Measurements from ENCODE around the gene CIRBP.

The CIRBP gene

DNA sequence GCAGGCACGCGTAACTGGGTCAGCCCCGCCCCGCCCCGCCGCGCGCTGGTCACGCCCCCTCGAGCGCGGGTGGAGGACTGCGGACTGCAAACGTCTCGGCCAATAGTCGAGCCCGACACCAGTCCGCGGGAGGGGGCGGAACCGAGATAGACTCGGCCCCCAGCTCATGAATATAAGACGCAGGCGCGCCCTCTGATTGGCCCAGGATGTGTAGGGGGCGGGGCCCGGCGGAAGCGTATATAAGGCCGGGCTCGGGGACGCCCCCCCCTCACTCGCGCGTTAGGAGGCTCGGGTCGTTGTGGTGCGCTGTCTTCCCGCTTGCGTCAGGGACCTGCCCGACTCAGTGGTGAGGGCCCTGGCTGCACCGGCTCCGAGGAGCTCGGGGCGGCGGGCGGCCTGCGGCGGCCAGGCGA is at the start of gene CIRBP:
Gene CIRBP (plus strand): TSS at position 268 of the 413 bp plus-strand sequence. CDS start 1,602 bp downstream, outside the sequence.
- ChIA-PET CTCF (interaction anchor here (0.6 to 18.0 kb wide), 8 partner anchors 10 to 1245 kb away, joined by 3 to 491 read pairs (median 4); partner anchors contain the start of genes ATP5F1D and CBARP), POLR2A (interaction anchor here (0.6 to 4.0 kb wide), 30 partner anchors 10 to 1207 kb away, joined by 3 to 65 read pairs (median 4); partner anchors contain the start of genes ATP5F1D, CNN2 and GADD45B)
- peak; percentile 98 for DNase-seq (ENCODE audit: extremely low spot score)
- TF ChIP-seq CTCF (IDR thresholded peaks at IDR 0.05; ENCODE audit: control extremely low read depth, extremely low read depth, low read depth, missing control alignments): no peak

DNA sequence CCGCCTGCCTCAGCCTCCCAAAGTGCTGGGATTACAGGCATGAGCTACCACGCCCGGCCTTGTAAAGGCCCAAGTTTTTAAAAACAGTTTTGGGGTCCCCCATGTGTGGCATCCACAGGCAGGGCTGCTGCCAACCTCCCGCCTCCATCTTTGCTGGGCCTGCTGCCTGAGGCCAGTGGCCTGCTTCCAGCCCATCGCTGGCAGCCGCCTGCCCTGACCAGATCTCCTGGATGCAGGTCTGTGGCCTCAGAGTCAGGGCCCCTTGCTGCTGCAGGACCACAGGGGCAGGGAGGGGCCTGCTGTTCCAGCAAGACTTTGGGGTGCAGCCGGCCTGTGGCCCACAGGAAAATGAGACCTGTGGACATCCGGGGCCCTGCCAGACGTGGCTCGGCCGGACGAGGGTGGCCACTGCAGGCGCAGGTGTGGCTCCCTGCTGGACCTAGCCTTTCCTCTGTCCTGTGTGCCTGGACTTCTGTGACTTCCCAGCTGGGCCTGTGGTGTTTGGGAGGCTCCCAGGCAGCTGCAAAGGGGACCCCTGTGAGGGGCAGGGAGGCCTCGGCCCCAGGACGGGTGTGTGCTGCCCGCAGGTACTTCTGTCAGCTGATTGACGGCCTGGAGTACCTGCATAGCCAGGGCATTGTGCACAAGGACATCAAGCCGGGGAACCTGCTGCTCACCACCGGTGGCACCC is 49.2 kb upstream of the CIRBP start:
- DNase-seq (ENCODE audit: extremely low spot score): no peak
- CTCF ChIA-PET: interaction anchor here (1.2 to 1.9 kb wide), 3 partner anchors 9 to 107 kb away, joined by 3 to 5 read pairs (median 5); no protein-coding TSS in a partner anchor
- no peak for TF ChIP-seq CTCF (IDR thresholded peaks at IDR 0.05; ENCODE audit: control extremely low read depth, extremely low read depth, low read depth, missing control alignments)
- POLR2A ChIA-PET: no interaction called here

- CTCF ChIA-PET: interaction anchor here (1.0 to 1.9 kb wide), 4 partner anchors 12 to 107 kb away, joined by 3 to 5 read pairs (median 4); partner anchors contain the start of gene CBARP
- no peak for TF ChIP-seq CTCF (IDR thresholded peaks at IDR 0.05; ENCODE audit: control extremely low read depth, extremely low read depth, low read depth, missing control alignments)
- no peak for DNase-seq (ENCODE audit: extremely low spot score)
- POLR2A ChIA-PET: no interaction called here
Measured at GRCh38 chr19:1220477-1220930, 48.6 kb upstream of the CIRBP start.

- CTCF ChIA-PET: interaction anchor here (1.0 to 2.8 kb wide), 6 partner anchors 10 to 108 kb away, joined by 3 to 11 read pairs (median 5); partner anchors contain the start of gene CBARP
- DNase-seq (ENCODE audit: extremely low spot score): no peak
- POLR2A ChIA-PET: no interaction called here
- peak; percentile 40 for TF ChIP-seq CTCF (IDR thresholded peaks at IDR 0.05; ENCODE audit: control extremely low read depth, extremely low read depth, low read depth, missing control alignments)
Measured at GRCh38 chr19:1220976-1221903, 47.9 kb upstream of the CIRBP start.

- ChIA-PET CTCF (interaction anchor here (2.3 to 2.8 kb wide), 2 partner anchors 11 to 23 kb away, joined by 7 to 11 read pairs; no protein-coding TSS in a partner anchor), POLR2A (no interaction called here)
- no peak for DNase-seq (ENCODE audit: extremely low spot score)
- TF ChIP-seq CTCF (IDR thresholded peaks at IDR 0.05; ENCODE audit: control extremely low read depth, extremely low read depth, low read depth, missing control alignments): no peak
Measured at GRCh38 chr19:1221904-1222255, 47.3 kb upstream of the CIRBP start.

- TF ChIP-seq CTCF (IDR thresholded peaks at IDR 0.05; ENCODE audit: control extremely low read depth, extremely low read depth, low read depth, missing control alignments): no peak
- POLR2A ChIA-PET: no interaction called here
- DNase-seq (ENCODE audit: extremely low spot score): no peak
- CTCF ChIA-PET: interaction anchor here (1.0 to 2.8 kb wide), 6 partner anchors 9 to 109 kb away, joined by 3 to 11 read pairs (median 6); no protein-coding TSS in a partner anchor
Measured at GRCh38 chr19:1222394-1222793, 46.7 kb upstream of the CIRBP start.

All from GM10248 (cell line).